ENCODE data around the gene STARD8. TPM values are rescaled to one million over a fixed set of nuclear protein-coding genes. Genes with fewer than 3 reads are reported as not detected.

The STARD8 gene
- total RNA-seq, 4 donors from 2014 or later: 14.0 to 25.4 (median 14.9) TPM

- no peak for TF ChIP-seq CTCF (IDR thresholded peaks at IDR 0.05; ENCODE audit: low read depth)
These were observed 47.2 kb downstream of the STARD8 start for GRCh38 chrX:68694435-68695205.

DNA sequence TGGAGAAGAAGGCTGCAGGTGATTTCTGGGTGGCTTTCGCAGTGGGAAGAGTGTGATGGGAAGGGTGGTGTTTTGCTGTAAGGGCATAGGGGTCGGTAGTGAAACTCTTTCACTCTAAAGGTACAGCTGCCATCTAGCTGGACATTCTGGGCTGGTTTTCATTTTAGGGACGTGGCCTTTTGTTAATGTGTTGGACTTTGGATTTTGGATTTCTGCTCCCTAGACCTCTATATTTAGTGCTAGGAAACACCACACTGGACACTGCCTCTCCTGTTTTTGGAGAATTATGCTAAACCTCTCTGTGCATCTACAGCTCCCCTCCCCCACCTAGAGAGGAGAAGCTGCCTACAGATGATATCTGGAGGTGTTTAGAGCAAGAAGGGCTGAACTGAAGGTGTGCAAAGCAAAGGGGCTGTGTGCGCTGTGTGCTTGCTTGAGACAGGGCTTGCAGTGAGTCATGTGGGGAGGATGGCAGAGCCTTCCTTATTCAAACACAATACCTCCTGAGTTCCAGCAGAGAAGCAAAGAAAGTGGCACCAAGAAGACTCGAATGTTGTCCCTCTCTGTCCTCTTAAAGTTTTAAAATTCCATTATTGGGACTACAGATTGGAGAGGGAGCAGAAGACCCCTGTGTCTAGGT, 47.9 kb downstream of the STARD8 start:
- no peak for TF ChIP-seq CTCF (IDR thresholded peaks at IDR 0.05; ENCODE audit: low read depth)

- no peak for TF ChIP-seq CTCF (IDR thresholded peaks at IDR 0.05; ENCODE audit: low read depth)
These were observed 49.0 kb downstream of the STARD8 start for GRCh38 chrX:68696267-68696990.

- no peak for TF ChIP-seq CTCF (IDR thresholded peaks at IDR 0.05; ENCODE audit: low read depth)
These were observed 49.6 kb downstream of the STARD8 start for GRCh38 chrX:68697036-68697435.

GRCh38 chrX:68697465-68698125, 50.1 kb downstream of the STARD8 start:
- no peak for TF ChIP-seq CTCF (IDR thresholded peaks at IDR 0.05; ENCODE audit: low read depth)

GRCh38 chrX:68698942-68699341, 51.5 kb downstream of the STARD8 start:
- no peak for TF ChIP-seq CTCF (IDR thresholded peaks at IDR 0.05; ENCODE audit: low read depth)

Data from subcutaneous adipose tissue (tissue), 4 donors.